Pancreas (tissue), 10 donors: ENCODE results near the gene EPC2. TPM values are rescaled to one million over a fixed set of nuclear protein-coding genes. Genes with fewer than 3 reads are reported as not detected.
A peak's percentile ranks its signal among the peaks of the same experiment; 100 is the strongest.

ENCODE experiments used
- ATAC-seq, 4 donors: fragments of 200-7000 bp; cut with Tn5 transposase; one replicate each; pipeline versions ENCODE4 v1.8.0 to v1.9.1; 2020; ENCODE audit warnings: mild to moderate bottlenecking in 4 of 4, moderate library complexity in 4 of 4
- DNase-seq, 6 donors: peaks; one replicate each; pipeline ENCODE4 v3.0.0-alpha.2; 2020
- FAIRE-seq: peaks from 2 replicates; lab custom pipeline; 2012; peaks lifted over from hg19 to GRCh38; lab: Jason Lieb, UNC
- H3K27ac ChIP-seq, 4 donors: fragments of 200-600 bp; sonication (generic); 1 replicate in 3 of 4; 2 replicates in 1 of 4; pipeline versions ENCODE4 v1.5.0 to v1.8.0; 2020
- H3K27me3 ChIP-seq, 4 donors: fragments of 200-600 bp; one replicate each; pipeline ENCODE4 v1.8.0; 2021
- H3K36me3 ChIP-seq, 3 donors: fragments of 200-600 bp; sonication (generic) in 1 of 3; one replicate each; pipeline versions ENCODE4 v1.5.0 to v1.8.0; 2020 to 2021
- H3K4me1 ChIP-seq, 3 donors: fragments of 200-600 bp; one replicate each; pipeline ENCODE4 v1.8.0; 2021
- H3K4me3 ChIP-seq, 4 donors: fragments of 200-600 bp; sonication (generic) in 2 of 4; one replicate each; pipeline versions ENCODE4 v1.5.0 to v1.8.0; 2020 to 2021
- H3K9me3 ChIP-seq, 4 donors: fragments of 200-600 bp; one replicate each; pipeline ENCODE4 v1.8.0; 2021
- CTCF ChIP-seq, 4 donors: fragments of 200-600 bp; sonication (generic) in 3 of 4; IDR thresholded peaks; one replicate each; pipeline versions ENCODE4 v1.5.0 to v1.8.0; 2021; ENCODE audit warnings: antibody characterized with exemption in 4 of 4
- WGBS, 2 donors: extraction: QIAGEN DNeasy Blood & Tissue Kit; methylation state at CpG; one replicate each; pipeline ENCODE4 v1.1.7; 2013; 5-methylcytosine and 5-hydroxymethylcytosine counted together
- intact Hi-C, 3 donors: fragments of 100-400 bp; cut with DNase I; formaldehyde crosslinking; loops; one replicate each; pipeline versions ENCODE4 v1.11.1 to v1.14.2; 2022
- polyA plus RNA-seq, 2 donors: library from polyadenylated mRNA; stranded (reverse); fragments of 200-250 nt; gene quantifications; one replicate each; pipeline ENCODE4 v1.2.3, GENCODE V29; 2013
- total RNA-seq, 6 donors: library from RNA; stranded (reverse); fragmentation: NEBNext Ultra II Directional in 4 of 6; extraction: Animal tissue kit (Norgen Biotek cat#: 25700) in 4 of 6; gene quantifications; one replicate each; pipeline versions ENCODE4 v1.2.1 to v1.2.4, GENCODE V29; 2021 to 2023
- donor health status: healthy with polysubstance abuse.
- donor health status: DM: no; HTN: no; CAD: no; lungs with moderate emphysema.
- donor health status: DM: no; HTN: no; CAD: no.
- donor health status: control.
- donor health status: control.
- donor health status: Bipolar disorder and iron deficiency.
- donor health status: DM: yes; HTN: yes; CAD: no.
- donor health status: DM: no; HTN: no; CAD: no.
- donor health status: DM: no; HTN: no; CAD: no.
- donor health status: DM: yes; HTN: yes; CAD: no.

EPC2 gene
- total and polyA plus RNA-seq, 8 donors: 3.1 to 17.7 (median 12.8) TPM

DNA sequence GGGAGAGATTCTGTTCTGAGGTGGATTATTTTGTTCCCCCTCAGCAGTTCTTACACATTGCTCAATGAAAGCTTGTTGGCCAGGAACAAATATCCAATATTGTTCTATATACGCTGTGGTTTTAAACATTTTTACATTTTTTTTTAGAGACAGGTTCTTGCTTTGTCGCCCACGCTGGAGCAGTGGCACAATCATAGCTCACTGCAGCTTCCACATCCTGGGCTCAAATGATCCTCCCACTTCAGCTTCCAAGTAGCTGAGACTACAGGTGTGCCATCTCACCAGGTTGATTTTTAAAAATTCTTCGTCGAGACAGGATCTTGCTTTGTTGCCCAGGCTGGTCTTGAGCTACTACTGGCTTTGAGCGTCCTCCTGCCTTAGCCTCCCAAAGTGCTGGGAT lies 171.6 kb downstream of the EPC2 start:
- ATAC-seq (no peak), DNase-seq (no peak), FAIRE-seq (no peak)
- no peaks in the 10 kb centered on the region for H3K36me3 ChIP-seq
- TF ChIP-seq CTCF (IDR thresholded peaks at IDR 0.05): no peak
- H3K4me3 ChIP-seq: no peak overlapping the region
- peaks cover 0 to 4% (median 0%) of the 10 kb centered on the region in 3 donors for H3K4me1 ChIP-seq
- no peak overlapping the region for H3K27ac ChIP-seq
- no peaks in the 10 kb centered on the region for H3K27me3 ChIP-seq
- H3K9me3 ChIP-seq: no peaks in the 10 kb centered on the region
- 85 to 92% methylated on average over 6 of the region's 6 CpGs for WGBS, 2 donors
- intact Hi-C loops: no loop called here

- H3K4me1 ChIP-seq: peaks cover 0 to 4% (median 0%) of the 10 kb centered on the region in 3 donors
- no peaks in the 10 kb centered on the region for H3K9me3 ChIP-seq
- ATAC-seq (peak in 2 of 4 donors; percentile 22 to 36), FAIRE-seq (no peak), DNase-seq (no peak)
- no peak for TF ChIP-seq CTCF (IDR thresholded peaks at IDR 0.05)
- no peak overlapping the region for H3K27ac ChIP-seq
- H3K27me3 ChIP-seq: no peaks in the 10 kb centered on the region
- WGBS, 2 donors: 10 to 15% methylated on average over 8 of the region's 8 CpGs
- no peak overlapping the region for H3K4me3 ChIP-seq
- no peaks in the 10 kb centered on the region for H3K36me3 ChIP-seq
- intact Hi-C loops: no loop called here
Observed at GRCh38 chr2:148817210-148817708, 172.7 kb downstream of the EPC2 start.

- no peaks in the 10 kb centered on the region for H3K36me3 ChIP-seq
- H3K27me3 ChIP-seq: no peaks in the 10 kb centered on the region
- no peak for TF ChIP-seq CTCF (IDR thresholded peaks at IDR 0.05)
- 47 to 52% methylated on average over 4 of the region's 4 CpGs for WGBS, 2 donors
- H3K27ac ChIP-seq: no peak overlapping the region
- no peak for ATAC-seq
- no peak overlapping the region for H3K4me3 ChIP-seq
- H3K9me3 ChIP-seq: no peaks in the 10 kb centered on the region
- no peak for DNase-seq
- H3K4me1 ChIP-seq: peaks cover 0 to 2% (median 0%) of the 10 kb centered on the region in 3 donors
- FAIRE-seq: no peak
- intact Hi-C loops: no loop called here
Observed at GRCh38 chr2:148819019-148819585, 174.6 kb downstream of the EPC2 start.

DNA sequence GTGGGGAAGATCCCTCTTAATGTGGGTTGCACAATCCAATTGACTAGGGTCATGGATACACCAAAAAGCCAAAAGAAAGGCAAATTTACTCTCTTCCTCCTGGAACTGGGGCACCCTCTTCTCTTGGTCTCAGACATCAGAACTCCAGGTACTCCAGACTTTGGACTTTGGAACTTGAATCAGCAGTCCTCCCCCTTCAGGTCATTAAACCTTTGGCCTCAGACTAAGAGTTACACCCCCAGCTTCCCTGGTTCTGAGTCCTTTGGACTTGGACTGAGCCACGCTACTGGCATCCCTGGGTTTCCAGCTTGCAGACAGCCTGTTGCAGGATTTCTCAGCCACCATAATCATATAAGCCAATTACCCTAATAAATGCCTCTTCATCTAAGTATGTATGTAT lies 179.6 kb downstream of the EPC2 start:
- Histone ChIP-seq H3K4me1 (no peaks in the 10 kb centered on the region), H3K9me3 (no peaks in the 10 kb centered on the region), H3K27me3 (no peaks in the 10 kb centered on the region), H3K27ac (no peak overlapping the region), H3K4me3 (no peak overlapping the region), H3K36me3 (no peaks in the 10 kb centered on the region)
- WGBS, 2 donors: 84 to 88% methylated on average over 1 of the region's 1 CpG
- DNase-seq: no peak
- intact Hi-C loops: no loop called here
- no peak for TF ChIP-seq CTCF (IDR thresholded peaks at IDR 0.05)
- FAIRE-seq: no peak
- ATAC-seq: no peak

DNA sequence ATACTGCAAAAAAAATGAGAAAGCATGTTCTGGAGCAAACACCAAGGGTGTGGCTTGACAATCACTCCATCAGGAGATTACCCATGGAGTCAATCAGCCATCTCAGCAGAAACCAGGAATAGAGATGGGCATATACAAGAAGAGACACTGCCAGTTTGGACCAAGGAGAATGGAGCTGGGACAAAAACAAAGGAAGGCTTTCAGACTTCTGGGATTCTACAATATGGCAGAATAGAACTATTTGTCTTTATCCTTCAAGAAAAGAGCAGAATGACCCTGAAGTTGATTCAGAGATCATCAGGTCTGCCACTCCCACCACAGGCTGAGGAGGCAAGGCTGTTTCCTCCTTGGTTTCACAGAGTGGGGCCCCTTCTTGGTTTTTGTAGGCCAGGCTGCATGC lies 182.2 kb downstream of the EPC2 start:
- H3K4me3 ChIP-seq: no peak overlapping the region
- no peak overlapping the region for H3K27ac ChIP-seq
- no peaks in the 10 kb centered on the region for H3K27me3 ChIP-seq
- intact Hi-C loops: no loop called here
- no peaks in the 10 kb centered on the region for H3K36me3 ChIP-seq
- TF ChIP-seq CTCF (IDR thresholded peaks at IDR 0.05): no peak
- H3K9me3 ChIP-seq: no peaks in the 10 kb centered on the region
- DNase-seq (no peak), ATAC-seq (no peak), FAIRE-seq (no peak)
- H3K4me1 ChIP-seq: no peaks in the 10 kb centered on the region
